H7 (cell line): ENCODE measurements around the gene OGA. TPM values are rescaled to one million over a fixed set of nuclear protein-coding genes. Genes with fewer than 3 reads are reported as not detected.

Experiments
- DNase-seq: peaks from one replicate; pipeline ENCODE4 v3.0.0; 2012
- H3K27me3 ChIP-seq: 2 replicates; pipeline ENCODE4 v1.6.0; 2011; ENCODE audit warnings: mild to moderate bottlenecking, low read length; ENCODE audit not compliant: control insufficient read depth, insufficient read depth
- H3K36me3 ChIP-seq: replicated peaks from 2 replicates; pipeline ENCODE4 v1.5.1; 2011; ENCODE audit warnings: low read length; ENCODE audit not compliant: control insufficient read depth, insufficient read depth
- H3K4me3 ChIP-seq: 2 replicates; pipeline ENCODE4 v1.5.1; 2011; ENCODE audit warnings: low read depth, mild to moderate bottlenecking, control low read depth, low read length, moderate library complexity; ENCODE audit not compliant: insufficient read depth
- total RNA-seq: library from RNA; depleted of rRNA; stranded (reverse); fragments of >200 nt; shearing (Covaris generic); gene quantifications from 2 replicates; pipeline ENCODE4 v1.2.3, GENCODE V29; 2014

OGA gene
- total RNA-seq, 1 experiment from 2014 or later = 56.3 TPM

- DNase-seq = peak; percentile 83
- peaks cover 23% of the 10 kb centered on the region for H3K27me3 ChIP-seq
- no peak overlapping the region for H3K4me3 ChIP-seq
- no peaks in the 10 kb centered on the region for H3K36me3 ChIP-seq
These were observed 48.6 kb downstream of the OGA start for GRCh38 chr10:101769541-101770180.

- Histone ChIP-seq H3K27me3 (peaks cover 14% of the 10 kb centered on the region), H3K4me3 (no peak overlapping the region), H3K36me3 (no peaks in the 10 kb centered on the region)
- peak; percentile 37 for DNase-seq
These were observed 49.5 kb downstream of the OGA start for GRCh38 chr10:101768791-101769170.

- DNase-seq = peak; percentile 41
- Histone ChIP-seq H3K4me3 (no peak overlapping the region), H3K27me3 (peaks cover 8% of the 10 kb centered on the region), H3K36me3 (no peaks in the 10 kb centered on the region)
These were observed 50.1 kb downstream of the OGA start for GRCh38 chr10:101767966-101768790.

GRCh38 chr10:101767600-101767945 is 50.7 kb downstream of the OGA start:
- DNase-seq = peak; percentile 18
- H3K27me3 ChIP-seq = peaks cover 2% of the 10 kb centered on the region; the same call in 1 of the 2 replicates
- no peak overlapping the region for H3K4me3 ChIP-seq
- H3K36me3 ChIP-seq = no peaks in the 10 kb centered on the region

- Histone ChIP-seq H3K36me3 (no peaks in the 10 kb centered on the region), H3K4me3 (no peak overlapping the region), H3K27me3 (no peaks in the 10 kb centered on the region)
- DNase-seq = peak; percentile 46
These were observed 51.3 kb downstream of the OGA start for GRCh38 chr10:101766753-101767599.

- no peaks in the 10 kb centered on the region for H3K27me3 ChIP-seq
- DNase-seq = peak; percentile 8
- H3K4me3 ChIP-seq = no peak overlapping the region
- H3K36me3 ChIP-seq = no peaks in the 10 kb centered on the region
These were observed 51.9 kb downstream of the OGA start for GRCh38 chr10:101766306-101766705.

GRCh38 chr10:101763141-101763846 is 55.0 kb downstream of the OGA start:
- peaks cover 1% of the 10 kb centered on the region; the same call in 1 of the 2 replicates for H3K27me3 ChIP-seq
- H3K4me3 ChIP-seq = no peak overlapping the region
- no peaks in the 10 kb centered on the region for H3K36me3 ChIP-seq

GRCh38 chr10:101762736-101763135 is 55.5 kb downstream of the OGA start:
- Histone ChIP-seq H3K27me3 (peaks cover 1% of the 10 kb centered on the region; the same call in 1 of the 2 replicates), H3K36me3 (no peaks in the 10 kb centered on the region), H3K4me3 (no peak overlapping the region)
- no peak for DNase-seq

More at GRCh38 chr10:101763141-101763846, 55.0 kb downstream of the OGA start:
- peak; percentile 41 for DNase-seq

GRCh38 chr10:101761226-101761625 is 57.0 kb downstream of the OGA start:
- H3K4me3 ChIP-seq = no peak overlapping the region
- no peaks in the 10 kb centered on the region for H3K36me3 ChIP-seq
- H3K27me3 ChIP-seq = peaks cover 1% of the 10 kb centered on the region; the same call in 1 of the 2 replicates
- DNase-seq = no peak

- H3K36me3 ChIP-seq = no peaks in the 10 kb centered on the region
- no peak overlapping the region for H3K4me3 ChIP-seq
- H3K27me3 ChIP-seq = peaks cover 1% of the 10 kb centered on the region; the same call in 1 of the 2 replicates
- DNase-seq = no peak
These were observed 57.7 kb downstream of the OGA start for GRCh38 chr10:101760510-101760909.

GRCh38 chr10:101759309-101760247 is 58.7 kb downstream of the OGA start:
- peaks cover 1% of the 10 kb centered on the region; the same call in 1 of the 2 replicates for H3K27me3 ChIP-seq
- H3K36me3 ChIP-seq = no peaks in the 10 kb centered on the region
- H3K4me3 ChIP-seq = no peak overlapping the region
- peak; percentile 75 for DNase-seq

- Histone ChIP-seq H3K4me3 (no peak overlapping the region), H3K36me3 (no peaks in the 10 kb centered on the region), H3K27me3 (peaks cover 1% of the 10 kb centered on the region; the same call in 1 of the 2 replicates)
- no peak for DNase-seq
These were observed 59.4 kb downstream of the OGA start for GRCh38 chr10:101758858-101759257.

GRCh38 chr10:101752241-101752640 is 66.0 kb downstream of the OGA start:
- DNase-seq = no peak
- Histone ChIP-seq H3K27me3 (no peaks in the 10 kb centered on the region), H3K36me3 (no peaks in the 10 kb centered on the region), H3K4me3 (no peak overlapping the region)
